ENCODE data around the gene CD244.
"Not testable (repeated sequence)": the region's sequence is repeated elsewhere in the genome, so short reads cannot be mapped to it uniquely, and the experiment has no call there.

Gene CD244

GRCh38 chr1:160885042-160885441 lies 22.4 kb upstream of the CD244 start, which contains the start of gene ITLN1:
Gene ITLN1, minus strand, starts transcription at chr1:160885180. Its CDS starts 303 bp downstream, at chr1:160884877.
- H3K4me3 Mint-ChIP-seq = no peak within 1 kb of the TSS
- H3K36me3 Mint-ChIP-seq (ENCODE audit: low read depth) = no peaks in the 10 kb centered on the region
- no peaks in the 10 kb centered on the region for H3K9me3 Mint-ChIP-seq
- H3K4me1 Mint-ChIP-seq (ENCODE audit: low read depth) = peaks cover 3% of the 10 kb centered on the region
- H3K27ac Mint-ChIP-seq = no peak within 1 kb of the TSS
- peaks cover 9% of the 10 kb centered on the region for H3K27me3 Mint-ChIP-seq (ENCODE audit: low read depth)

GRCh38 chr1:160884579-160884978 lies 21.9 kb upstream of the CD244 start:
- H3K4me3 Mint-ChIP-seq = no peak overlapping the region
- H3K27ac Mint-ChIP-seq = no peak overlapping the region
- H3K4me1 Mint-ChIP-seq (ENCODE audit: low read depth) = peaks cover 3% of the 10 kb centered on the region
- no peaks in the 10 kb centered on the region for H3K9me3 Mint-ChIP-seq
- peaks cover 9% of the 10 kb centered on the region for H3K27me3 Mint-ChIP-seq (ENCODE audit: low read depth)
- H3K36me3 Mint-ChIP-seq (ENCODE audit: low read depth) = no peaks in the 10 kb centered on the region

- Mint-ChIP-seq H3K4me3 (no peak overlapping the region), H3K4me1 (ENCODE audit: low read depth) (peaks cover 3% of the 10 kb centered on the region), H3K27ac (no peak overlapping the region), H3K36me3 (ENCODE audit: low read depth) (no peaks in the 10 kb centered on the region), H3K27me3 (ENCODE audit: low read depth) (peaks cover 7% of the 10 kb centered on the region), H3K9me3 (no peaks in the 10 kb centered on the region)
These were observed 21.2 kb upstream of the CD244 start for GRCh38 chr1:160883581-160884513.

GRCh38 chr1:160882582-160882981 lies 19.9 kb upstream of the CD244 start:
- Mint-ChIP-seq H3K4me1 (ENCODE audit: low read depth) (peaks cover 3% of the 10 kb centered on the region), H3K27me3 (ENCODE audit: low read depth) (peaks cover 7% of the 10 kb centered on the region), H3K36me3 (ENCODE audit: low read depth) (no peaks in the 10 kb centered on the region), H3K9me3 (no peaks in the 10 kb centered on the region), H3K27ac (no peak overlapping the region), H3K4me3 (no peak overlapping the region)

GRCh38 chr1:160881264-160881663 lies 18.6 kb upstream of the CD244 start:
- not testable (repeated sequence) for H3K27ac Mint-ChIP-seq; H3K9me3 Mint-ChIP-seq; H3K4me1 Mint-ChIP-seq (ENCODE audit: low read depth); H3K27me3 Mint-ChIP-seq (ENCODE audit: low read depth); H3K36me3 Mint-ChIP-seq (ENCODE audit: low read depth); H3K4me3 Mint-ChIP-seq

- Mint-ChIP-seq H3K9me3 (no peaks in the 10 kb centered on the region), H3K4me1 (ENCODE audit: low read depth) (peaks cover 11% of the 10 kb centered on the region), H3K4me3 (no peak overlapping the region), H3K36me3 (ENCODE audit: low read depth) (no peaks in the 10 kb centered on the region), H3K27me3 (ENCODE audit: low read depth) (peaks cover 3% of the 10 kb centered on the region), H3K27ac (no peak overlapping the region)
These were observed 17.5 kb upstream of the CD244 start for GRCh38 chr1:160880216-160880615.

GRCh38 chr1:160879056-160879455 lies 16.4 kb upstream of the CD244 start:
- Mint-ChIP-seq H3K36me3 (ENCODE audit: low read depth) (no peaks in the 10 kb centered on the region), H3K27ac (no peak overlapping the region), H3K4me3 (no peak overlapping the region)

GRCh38 chr1:160877221-160877620 lies 14.5 kb upstream of the CD244 start:
- no peak overlapping the region for H3K4me3 Mint-ChIP-seq
- no peaks in the 10 kb centered on the region for H3K36me3 Mint-ChIP-seq (ENCODE audit: low read depth)
- no peak overlapping the region for H3K27ac Mint-ChIP-seq
- no peaks in the 10 kb centered on the region for H3K9me3 Mint-ChIP-seq
- H3K27me3 Mint-ChIP-seq (ENCODE audit: low read depth) = peaks cover 7% of the 10 kb centered on the region
- peaks cover 12% of the 10 kb centered on the region for H3K4me1 Mint-ChIP-seq (ENCODE audit: low read depth)

More at GRCh38 chr1:160879056-160879455, 16.4 kb upstream of the CD244 start:
- Mint-ChIP-seq H3K27me3 (ENCODE audit: low read depth) (peaks cover 3% of the 10 kb centered on the region), H3K9me3 (no peaks in the 10 kb centered on the region), H3K4me1 (ENCODE audit: low read depth) (peaks cover 12% of the 10 kb centered on the region)

- Mint-ChIP-seq H3K9me3 (no peaks in the 10 kb centered on the region), H3K36me3 (ENCODE audit: low read depth) (no peaks in the 10 kb centered on the region), H3K4me3 (no peak overlapping the region), H3K27me3 (ENCODE audit: low read depth) (peaks cover 7% of the 10 kb centered on the region), H3K27ac (no peak overlapping the region), H3K4me1 (ENCODE audit: low read depth) (peaks cover 12% of the 10 kb centered on the region)
These were observed 13.6 kb upstream of the CD244 start for GRCh38 chr1:160876311-160876710.

GRCh38 chr1:160875591-160875990 lies 12.9 kb upstream of the CD244 start:
- H3K36me3 Mint-ChIP-seq (ENCODE audit: low read depth); H3K4me3 Mint-ChIP-seq; H3K27ac Mint-ChIP-seq; H3K27me3 Mint-ChIP-seq (ENCODE audit: low read depth); H3K9me3 Mint-ChIP-seq: not testable (repeated sequence)
- H3K4me1 Mint-ChIP-seq (ENCODE audit: low read depth) = peaks cover 12% of the 10 kb centered on the region

GRCh38 chr1:160874935-160875334 lies 12.2 kb upstream of the CD244 start:
- Mint-ChIP-seq H3K27me3 (ENCODE audit: low read depth) (peaks cover 4% of the 10 kb centered on the region), H3K4me1 (ENCODE audit: low read depth) (peaks cover 12% of the 10 kb centered on the region), H3K4me3 (no peak overlapping the region), H3K9me3 (no peaks in the 10 kb centered on the region), H3K27ac (no peak overlapping the region), H3K36me3 (ENCODE audit: low read depth) (no peaks in the 10 kb centered on the region)

- H3K4me3 Mint-ChIP-seq = no peak overlapping the region
- no peak overlapping the region for H3K27ac Mint-ChIP-seq
- peaks cover under 1% of the 10 kb centered on the region for H3K27me3 Mint-ChIP-seq (ENCODE audit: low read depth)
- no peaks in the 10 kb centered on the region for H3K9me3 Mint-ChIP-seq
- peaks cover 8% of the 10 kb centered on the region for H3K4me1 Mint-ChIP-seq (ENCODE audit: low read depth)
- H3K36me3 Mint-ChIP-seq (ENCODE audit: low read depth) = no peaks in the 10 kb centered on the region
These were observed 5.5 kb upstream of the CD244 start for GRCh38 chr1:160868141-160868540.

- not testable (repeated sequence) for H3K27ac Mint-ChIP-seq; H3K27me3 Mint-ChIP-seq (ENCODE audit: low read depth); H3K36me3 Mint-ChIP-seq (ENCODE audit: low read depth); H3K9me3 Mint-ChIP-seq; H3K4me3 Mint-ChIP-seq
- peaks cover 11% of the 10 kb centered on the region for H3K4me1 Mint-ChIP-seq (ENCODE audit: low read depth)
These were observed 5.0 kb upstream of the CD244 start for GRCh38 chr1:160867651-160868050.

- Mint-ChIP-seq H3K9me3 (no peaks in the 10 kb centered on the region), H3K27me3 (ENCODE audit: low read depth) (no peaks in the 10 kb centered on the region), H3K36me3 (ENCODE audit: low read depth) (no peaks in the 10 kb centered on the region), H3K4me3 (no peak overlapping the region), H3K4me1 (ENCODE audit: low read depth) (peaks cover 19% of the 10 kb centered on the region), H3K27ac (no peak overlapping the region)
These were observed 4.1 kb upstream of the CD244 start for GRCh38 chr1:160866695-160867260.

GRCh38 chr1:160866001-160866694 lies 3.5 kb upstream of the CD244 start:
- Mint-ChIP-seq H3K4me1 (ENCODE audit: low read depth) (peaks cover 19% of the 10 kb centered on the region), H3K27me3 (ENCODE audit: low read depth) (peaks cover 3% of the 10 kb centered on the region), H3K9me3 (no peaks in the 10 kb centered on the region), H3K4me3 (no peak overlapping the region), H3K36me3 (ENCODE audit: low read depth) (no peaks in the 10 kb centered on the region), H3K27ac (no peak overlapping the region)
